ENCODE results near the gene EPHA5.

Gene EPHA5

DNA sequence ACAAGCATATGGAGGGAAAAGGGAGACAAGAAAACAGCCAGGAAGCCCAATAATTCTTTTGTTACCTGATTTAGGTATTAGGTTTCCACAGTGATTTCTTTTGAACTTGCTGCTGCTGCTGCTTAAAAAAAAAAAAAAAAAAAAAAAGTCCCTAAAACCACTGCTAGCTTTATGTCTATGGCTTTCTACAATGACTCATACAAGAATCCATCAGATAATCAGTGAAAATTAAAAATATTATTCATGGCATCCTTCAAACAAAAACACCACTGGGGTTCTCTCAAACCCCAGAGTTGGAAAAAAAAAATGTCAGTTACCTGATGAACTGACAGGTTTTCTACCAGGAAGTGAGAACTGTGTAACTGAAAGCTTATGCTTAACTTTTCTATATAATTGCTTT, 14.3 kb downstream of the EPHA5 start:
- Mint-ChIP-seq H3K27me3 (no peaks in the 10 kb centered on the region), H3K27ac (no peak overlapping the region), H3K36me3 (ENCODE audit: insufficient read depth) (no peaks in the 10 kb centered on the region), H3K9me3 (peaks cover 0 to 2% of the 10 kb centered on the region in 2 donors), H3K4me1 (ENCODE audit: low read depth in 2 of 2) (no peaks in the 10 kb centered on the region), H3K4me3 (no peak overlapping the region)
- no peak for DNase-seq
- no peak for ATAC-seq (replicated peaks)

DNA sequence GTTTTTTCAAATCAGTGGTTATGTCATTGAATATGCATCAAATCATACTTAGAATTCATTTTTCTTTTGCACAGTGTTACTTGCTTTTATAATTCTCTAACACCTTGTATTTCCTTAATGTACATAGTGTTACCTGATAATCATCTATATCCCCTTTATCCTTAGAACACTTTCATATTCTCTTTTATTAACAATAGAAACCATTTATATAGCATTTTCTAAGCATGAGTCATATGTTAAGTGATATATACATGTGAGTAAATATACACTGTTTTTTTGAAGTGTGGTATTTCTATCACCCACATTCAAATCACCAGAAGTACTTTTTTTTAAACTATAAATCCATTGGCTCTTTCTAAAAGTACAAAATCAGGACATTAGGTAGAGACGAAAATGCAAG, 15.3 kb downstream of the EPHA5 start:
- H3K36me3 Mint-ChIP-seq (ENCODE audit: insufficient read depth) = no peaks in the 10 kb centered on the region
- ATAC-seq (replicated peaks) (no peak), DNase-seq (no peak)
- no peaks in the 10 kb centered on the region for H3K4me1 Mint-ChIP-seq (ENCODE audit: low read depth in 2 of 2)
- no peaks in the 10 kb centered on the region for H3K27me3 Mint-ChIP-seq
- H3K9me3 Mint-ChIP-seq = peaks cover 6 to 8% of the 10 kb centered on the region in 2 donors
- no peak overlapping the region for H3K4me3 Mint-ChIP-seq
- no peak overlapping the region for H3K27ac Mint-ChIP-seq

DNA sequence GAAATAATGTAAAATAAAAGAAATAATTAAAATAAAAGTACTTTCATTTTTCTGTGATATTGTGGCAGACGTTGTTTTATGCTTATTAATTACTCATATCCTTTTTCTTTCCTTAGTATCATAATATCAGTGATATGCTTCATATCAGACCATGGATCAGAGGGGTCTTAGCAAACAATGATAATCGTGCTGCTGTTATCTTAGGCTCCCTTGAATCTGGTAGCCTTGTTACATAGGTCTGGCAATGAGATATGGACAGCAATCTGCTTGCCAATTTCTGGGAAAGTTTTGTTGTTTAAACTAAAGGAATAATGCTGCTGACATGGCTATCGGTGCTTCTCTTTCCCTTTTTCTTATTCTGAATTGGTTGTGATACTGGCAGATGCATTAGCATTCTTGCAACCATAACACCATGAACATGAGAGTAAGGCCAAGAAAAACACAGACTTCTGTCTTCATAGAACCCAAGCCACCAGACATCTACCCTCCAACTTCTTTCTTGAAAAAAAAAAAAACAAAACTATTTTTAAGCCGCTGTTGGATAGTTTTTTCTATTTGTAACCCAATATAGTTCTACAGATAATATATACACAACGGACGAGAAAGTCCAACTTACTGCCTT, 16.4 kb downstream of the EPHA5 start:
- peaks cover 8 to 10% of the 10 kb centered on the region in 2 donors for H3K9me3 Mint-ChIP-seq
- no peak for ATAC-seq (replicated peaks)

DNA sequence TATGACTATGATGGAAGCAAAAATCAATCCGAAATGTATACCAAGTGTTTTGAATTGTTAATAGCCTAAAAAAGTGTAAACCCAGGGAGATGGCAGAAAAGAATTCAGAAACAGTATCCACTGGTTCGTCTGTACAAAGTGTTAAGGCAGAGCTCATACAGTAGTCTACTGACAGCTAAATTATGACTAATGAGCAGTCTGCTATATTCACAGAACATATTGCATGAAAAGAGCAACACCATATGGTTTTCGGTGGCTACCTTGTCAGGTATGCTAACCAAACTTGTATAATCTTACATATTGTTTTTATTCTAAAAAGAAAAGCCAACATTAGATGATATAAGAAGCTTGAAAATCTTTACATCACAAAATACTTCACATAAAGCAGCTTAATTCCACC, 18.5 kb downstream of the EPHA5 start:
- ATAC-seq (replicated peaks) (no peak), DNase-seq (no peak)
- Mint-ChIP-seq H3K4me1 (ENCODE audit: low read depth in 2 of 2) (no peaks in the 10 kb centered on the region), H3K36me3 (ENCODE audit: insufficient read depth) (no peaks in the 10 kb centered on the region), H3K27ac (no peak overlapping the region), H3K4me3 (no peak overlapping the region), H3K9me3 (peaks cover 8 to 10% of the 10 kb centered on the region in 2 donors), H3K27me3 (no peaks in the 10 kb centered on the region)

More for the DNA sequence above, 16.4 kb downstream of the EPHA5 start:
- H3K4me3 Mint-ChIP-seq = no peak overlapping the region
- no peak overlapping the region for H3K27ac Mint-ChIP-seq
- DNase-seq = no peak
- no peaks in the 10 kb centered on the region for H3K27me3 Mint-ChIP-seq
- H3K36me3 Mint-ChIP-seq (ENCODE audit: insufficient read depth) = no peaks in the 10 kb centered on the region
- no peaks in the 10 kb centered on the region for H3K4me1 Mint-ChIP-seq (ENCODE audit: low read depth in 2 of 2)

DNA sequence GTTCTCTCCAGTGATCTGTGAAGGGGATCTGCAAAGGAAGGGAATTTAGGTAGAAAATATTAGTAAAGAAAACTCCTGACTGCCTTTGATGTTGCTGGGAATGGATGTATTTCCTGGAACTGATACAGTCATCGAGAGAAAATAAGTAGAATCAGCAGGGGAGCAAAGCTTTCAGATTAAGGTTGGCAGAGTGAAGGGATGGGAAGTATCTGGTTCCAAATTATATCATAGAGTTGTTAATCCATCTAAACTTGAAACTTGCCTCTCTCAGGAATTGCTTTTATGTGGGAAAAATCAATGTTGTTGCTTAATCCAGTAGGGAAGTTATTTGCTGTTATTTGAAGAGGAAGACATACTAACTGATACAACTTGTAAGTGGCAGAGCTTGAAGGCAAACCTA, 19.3 kb downstream of the EPHA5 start:
- Mint-ChIP-seq H3K27me3 (no peaks in the 10 kb centered on the region), H3K4me3 (no peak overlapping the region), H3K4me1 (ENCODE audit: low read depth in 2 of 2) (no peaks in the 10 kb centered on the region), H3K9me3 (peaks cover 8 to 10% of the 10 kb centered on the region in 2 donors), H3K36me3 (ENCODE audit: insufficient read depth) (no peaks in the 10 kb centered on the region), H3K27ac (no peak overlapping the region)
- DNase-seq = no peak
- ATAC-seq (replicated peaks) = no peak

DNA sequence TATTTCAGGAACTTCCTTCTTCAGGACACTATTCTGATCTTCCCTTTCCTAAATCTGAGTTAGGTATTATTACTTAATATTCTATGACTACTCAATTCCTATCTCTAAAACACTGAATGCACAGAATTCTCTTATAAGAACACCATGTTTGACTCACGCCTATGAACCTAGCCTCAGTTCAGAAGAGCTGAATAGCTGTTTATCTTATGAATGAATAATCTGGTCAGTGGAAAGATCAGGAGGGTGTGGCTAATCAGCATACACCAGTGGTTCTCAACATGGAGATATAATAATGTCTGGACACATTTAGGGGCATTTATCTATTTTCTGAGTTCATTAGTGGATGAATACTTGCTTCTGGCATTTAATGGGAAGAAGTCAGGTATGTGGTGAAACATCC, 24.2 kb downstream of the EPHA5 start:
- Mint-ChIP-seq H3K4me1 (ENCODE audit: low read depth in 2 of 2) (no peaks in the 10 kb centered on the region), H3K27me3 (no peaks in the 10 kb centered on the region), H3K27ac (no peak overlapping the region), H3K9me3 (peaks cover 8 to 13% of the 10 kb centered on the region in 2 donors), H3K4me3 (no peak overlapping the region), H3K36me3 (ENCODE audit: insufficient read depth) (no peaks in the 10 kb centered on the region)
- no peak for ATAC-seq (replicated peaks)
- DNase-seq = no peak

DNA sequence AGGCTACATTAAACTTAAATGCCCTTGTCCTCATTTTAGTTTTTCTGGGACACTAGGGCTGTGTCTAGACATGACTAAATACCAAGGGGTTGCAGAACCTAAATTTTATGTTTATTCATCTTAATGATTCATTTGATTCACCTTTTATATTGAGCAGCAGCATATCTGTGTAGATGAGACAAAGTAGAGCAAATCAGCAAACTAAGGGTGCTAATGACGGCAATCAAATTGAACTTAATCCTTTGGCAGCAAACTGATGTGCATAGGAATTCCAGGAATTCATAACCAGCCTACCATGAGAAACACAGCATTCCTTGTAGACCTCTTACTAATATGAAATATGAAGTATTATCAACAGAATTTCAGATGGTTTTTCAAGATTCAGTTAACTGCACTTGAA, 25.1 kb downstream of the EPHA5 start:
- Mint-ChIP-seq H3K4me3 (no peak overlapping the region), H3K36me3 (ENCODE audit: insufficient read depth) (no peaks in the 10 kb centered on the region), H3K9me3 (peaks cover 0 to 8% of the 10 kb centered on the region in 2 donors), H3K27me3 (no peaks in the 10 kb centered on the region), H3K27ac (no peak overlapping the region), H3K4me1 (ENCODE audit: low read depth in 2 of 2) (no peaks in the 10 kb centered on the region)
- ATAC-seq (replicated peaks) = no peak
- no peak for DNase-seq

DNA sequence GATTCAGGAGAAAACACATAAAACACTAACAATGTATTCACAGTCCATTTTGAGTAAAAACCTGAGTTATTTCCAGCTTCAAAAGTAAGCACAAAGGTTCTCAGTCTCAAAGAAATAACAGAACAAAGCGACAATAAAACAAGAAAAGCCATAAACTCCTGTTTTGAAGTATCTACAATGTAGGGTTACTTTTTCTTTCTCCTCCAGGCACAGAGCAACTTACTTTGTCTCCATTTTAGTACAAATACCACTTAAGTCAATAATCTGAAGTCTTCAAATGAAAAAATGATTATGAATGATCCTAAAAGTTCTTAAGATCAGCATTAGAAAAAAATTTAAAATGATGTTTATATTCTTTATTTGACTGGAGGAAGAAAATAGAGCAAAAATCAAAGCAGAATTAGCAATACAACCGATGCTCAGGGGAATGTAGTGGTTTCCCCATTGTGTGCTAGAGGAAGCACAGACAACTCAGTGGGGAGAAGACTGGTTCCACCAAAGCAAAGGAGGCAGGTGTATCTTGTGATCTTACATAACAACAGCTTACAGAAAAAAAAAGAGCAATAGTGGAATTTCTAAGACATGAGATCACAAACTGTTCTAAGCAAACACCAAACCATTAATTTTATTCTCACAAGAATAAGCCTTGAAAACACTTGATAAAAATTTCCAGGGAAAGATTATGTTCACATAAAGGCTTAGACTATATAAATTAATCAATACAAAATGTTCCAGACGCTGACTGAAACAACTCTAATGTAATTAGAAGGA, 35.1 kb downstream of the EPHA5 start:
- H3K4me1 Mint-ChIP-seq (ENCODE audit: low read depth in 2 of 2) = no peaks in the 10 kb centered on the region
- ATAC-seq (replicated peaks) = no peak
- no peak overlapping the region for H3K4me3 Mint-ChIP-seq
- DNase-seq = no peak
- H3K9me3 Mint-ChIP-seq = peaks cover 2 to 8% of the 10 kb centered on the region in 2 donors
- no peak overlapping the region for H3K27ac Mint-ChIP-seq
- H3K36me3 Mint-ChIP-seq (ENCODE audit: insufficient read depth) = no peaks in the 10 kb centered on the region
- no peaks in the 10 kb centered on the region for H3K27me3 Mint-ChIP-seq

DNA sequence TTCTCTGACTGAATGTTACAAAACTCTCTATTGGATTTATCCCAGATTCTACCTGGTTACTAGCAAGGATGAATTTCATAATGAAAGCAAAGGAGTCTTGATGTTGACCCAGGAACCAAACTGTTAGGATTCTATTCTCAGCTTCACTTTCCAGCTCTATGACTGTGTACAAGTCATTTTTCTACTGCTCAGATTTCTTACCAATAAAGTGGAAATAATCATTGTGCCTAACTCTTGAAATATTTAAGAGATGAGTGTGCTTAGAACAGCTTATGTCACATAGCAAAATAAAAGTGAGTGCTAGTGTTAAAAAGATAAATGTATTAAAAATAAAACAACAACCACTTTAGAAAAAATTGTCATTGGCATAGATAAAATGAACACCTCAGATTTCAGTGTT, 45.6 kb downstream of the EPHA5 start:
- DNase-seq (no peak), ATAC-seq (replicated peaks) (no peak)
- Mint-ChIP-seq H3K4me1 (ENCODE audit: low read depth in 2 of 2) (no peaks in the 10 kb centered on the region), H3K27ac (no peak overlapping the region), H3K36me3 (ENCODE audit: insufficient read depth) (no peaks in the 10 kb centered on the region), H3K9me3 (peaks cover 2 to 4% of the 10 kb centered on the region in 2 donors), H3K27me3 (no peaks in the 10 kb centered on the region), H3K4me3 (no peak overlapping the region)

DNA sequence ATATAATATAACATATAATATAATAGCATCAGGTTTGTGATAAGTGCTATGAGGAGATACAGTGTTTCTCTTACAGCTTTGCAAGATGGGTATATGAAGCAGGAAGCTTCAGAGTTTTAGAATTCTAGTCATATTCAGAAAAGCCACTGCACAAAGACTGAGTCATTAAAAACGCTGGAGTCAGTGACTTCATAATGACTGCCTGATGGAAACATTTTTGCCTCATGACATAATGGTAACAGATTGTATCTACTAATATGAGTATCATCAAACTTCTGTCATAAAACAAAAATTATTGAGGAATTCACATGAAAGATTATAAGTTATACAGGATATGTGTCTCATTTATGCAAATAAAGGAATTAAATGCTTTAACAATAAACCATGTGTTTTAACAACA, 46.8 kb downstream of the EPHA5 start:
- H3K9me3 Mint-ChIP-seq = peaks cover 0 to 3% of the 10 kb centered on the region in 2 donors
- DNase-seq = no peak
- H3K4me1 Mint-ChIP-seq (ENCODE audit: low read depth in 2 of 2) = no peaks in the 10 kb centered on the region
- H3K27me3 Mint-ChIP-seq = no peaks in the 10 kb centered on the region
- no peak overlapping the region for H3K27ac Mint-ChIP-seq
- no peaks in the 10 kb centered on the region for H3K36me3 Mint-ChIP-seq (ENCODE audit: insufficient read depth)
- ATAC-seq (replicated peaks) = no peak
- H3K4me3 Mint-ChIP-seq = no peak overlapping the region

DNA sequence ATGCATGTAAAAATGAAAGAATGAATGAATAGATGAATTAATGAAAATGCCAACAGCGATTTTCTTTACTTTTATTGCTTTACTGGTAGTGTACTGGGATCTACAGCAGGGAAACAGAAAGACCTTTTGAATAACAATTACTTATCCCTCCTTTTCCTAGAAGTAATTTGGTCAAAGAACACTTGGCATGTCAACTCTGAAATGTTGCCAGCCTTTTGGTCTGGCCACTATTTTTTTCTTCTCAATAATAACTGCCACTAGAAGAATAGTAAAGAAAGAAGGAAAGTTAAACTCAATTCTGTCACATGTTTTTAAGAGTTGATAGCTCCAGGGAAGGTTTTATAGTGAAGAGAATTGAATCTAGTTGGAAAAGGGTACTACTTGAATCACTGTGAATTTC, 52.9 kb downstream of the EPHA5 start:
- H3K4me1 Mint-ChIP-seq (ENCODE audit: low read depth in 2 of 2) = no peaks in the 10 kb centered on the region
- no peak overlapping the region for H3K27ac Mint-ChIP-seq
- H3K9me3 Mint-ChIP-seq = peaks cover 4 to 7% of the 10 kb centered on the region in 2 donors
- no peaks in the 10 kb centered on the region for H3K36me3 Mint-ChIP-seq (ENCODE audit: insufficient read depth)
- H3K27me3 Mint-ChIP-seq = no peaks in the 10 kb centered on the region
- no peak for DNase-seq
- ATAC-seq (replicated peaks) = no peak
- no peak overlapping the region for H3K4me3 Mint-ChIP-seq

DNA sequence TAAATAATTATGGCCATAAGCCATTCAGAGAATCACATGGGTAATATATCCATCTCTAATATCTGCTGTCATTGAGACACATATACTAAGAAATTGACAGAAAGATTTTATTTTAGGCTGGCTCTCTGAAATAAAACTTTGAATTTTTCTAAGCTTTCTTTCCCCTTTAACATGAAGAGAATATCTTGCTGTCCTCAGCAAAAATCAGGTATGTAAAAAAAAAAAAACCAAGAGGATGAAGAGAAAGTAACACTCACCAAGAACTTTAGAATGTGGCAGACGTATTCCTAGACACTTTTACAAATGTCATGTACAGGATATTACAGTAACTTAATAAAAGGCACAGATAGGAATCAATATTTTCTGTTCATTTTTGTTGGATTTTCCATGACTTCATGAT, 65.8 kb downstream of the EPHA5 start:
- Mint-ChIP-seq H3K9me3 (peaks cover 3 to 13% of the 10 kb centered on the region in 2 donors), H3K36me3 (ENCODE audit: insufficient read depth) (no peaks in the 10 kb centered on the region), H3K27ac (no peak overlapping the region), H3K4me1 (ENCODE audit: low read depth in 2 of 2) (no peaks in the 10 kb centered on the region), H3K4me3 (no peak overlapping the region), H3K27me3 (no peaks in the 10 kb centered on the region)
- no peak for ATAC-seq (replicated peaks)
- no peak for DNase-seq

DNA sequence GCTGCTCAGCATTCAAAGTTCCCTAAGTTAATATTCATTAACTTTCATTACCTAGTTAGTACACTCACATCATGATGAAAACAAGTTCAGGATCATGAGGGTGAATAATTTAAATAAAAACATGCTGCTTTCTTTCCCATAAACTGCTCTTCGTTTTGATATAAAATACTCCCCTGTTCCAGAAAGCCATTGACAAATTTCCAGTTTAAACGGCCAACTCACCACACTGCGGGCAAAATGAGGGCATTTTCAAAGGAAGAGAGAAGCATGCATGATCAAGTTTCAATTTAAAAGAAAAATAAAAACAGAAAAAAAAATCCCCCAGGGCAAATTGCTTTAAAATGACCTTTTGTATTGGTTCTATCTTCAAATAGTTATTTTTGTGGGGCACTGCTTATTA, 69.6 kb downstream of the EPHA5 start:
- Mint-ChIP-seq H3K27me3 (no peaks in the 10 kb centered on the region), H3K36me3 (ENCODE audit: insufficient read depth) (no peaks in the 10 kb centered on the region), H3K9me3 (peaks cover 6 to 8% of the 10 kb centered on the region in 2 donors), H3K27ac (no peak overlapping the region), H3K4me3 (no peak overlapping the region), H3K4me1 (ENCODE audit: low read depth in 2 of 2) (no peaks in the 10 kb centered on the region)
- ATAC-seq (replicated peaks) = no peak
- no peak for DNase-seq

DNA sequence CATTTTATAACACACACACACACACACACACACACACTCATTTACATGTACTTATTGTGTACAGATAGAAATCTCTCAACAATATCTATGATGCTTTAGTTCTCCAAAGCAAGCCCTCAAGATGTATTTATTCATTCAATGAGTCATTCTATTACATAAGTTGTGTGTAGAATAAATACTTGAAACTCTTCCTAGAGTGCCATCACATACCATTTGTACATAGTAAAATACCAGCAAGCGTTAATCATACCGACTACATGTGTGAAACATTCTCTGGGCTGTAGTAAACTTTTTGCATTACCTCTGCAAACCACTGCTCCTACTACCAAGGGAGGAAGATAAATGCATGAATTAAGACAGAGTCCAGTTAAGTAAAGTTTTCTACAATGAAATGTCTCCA, 70.9 kb downstream of the EPHA5 start:
- Mint-ChIP-seq H3K27ac (no peak overlapping the region), H3K9me3 (peaks cover 0 to 3% of the 10 kb centered on the region in 2 donors), H3K4me3 (no peak overlapping the region), H3K27me3 (no peaks in the 10 kb centered on the region), H3K4me1 (ENCODE audit: low read depth in 2 of 2) (no peaks in the 10 kb centered on the region), H3K36me3 (ENCODE audit: insufficient read depth) (peaks cover 3% of the 10 kb centered on the region)
- DNase-seq (no peak), ATAC-seq (replicated peaks) (no peak)
